Femur (tissue), 1 donor: ENCODE data around the gene MEIOB.

Experiments used
- DNase-seq: peaks from one replicate; pipeline ENCODE4 v3.0.0-alpha.2; 2017

MEIOB gene

GRCh38 chr16:1874854-1875253 lies 2.9 kb upstream of the MEIOB start:
- no peak for DNase-seq

- DNase-seq = no peak
These were observed 1.4 kb downstream of the MEIOB start for GRCh38 chr16:1870365-1871082.

- no peak for DNase-seq
These were observed 5.9 kb downstream of the MEIOB start for GRCh38 chr16:1865902-1866690.

GRCh38 chr16:1863681-1864460 lies 8.1 kb downstream of the MEIOB start:
- no peak for DNase-seq

- no peak for DNase-seq
These were observed 9.6 kb downstream of the MEIOB start for GRCh38 chr16:1862394-1862793.

GRCh38 chr16:1861730-1862129 lies 10.2 kb downstream of the MEIOB start:
- no peak for DNase-seq

- no peak for DNase-seq
These were observed 12.3 kb downstream of the MEIOB start for GRCh38 chr16:1859650-1860049.

GRCh38 chr16:1858189-1858865 lies 13.6 kb downstream of the MEIOB start:
- no peak for DNase-seq

GRCh38 chr16:1857433-1858097 lies 14.4 kb downstream of the MEIOB start:
- no peak for DNase-seq

- DNase-seq = no peak
These were observed 20.2 kb downstream of the MEIOB start for GRCh38 chr16:1851793-1852192.

GRCh38 chr16:1850981-1851380 lies 21.0 kb downstream of the MEIOB start:
- no peak for DNase-seq

- no peak for DNase-seq
These were observed 25.5 kb downstream of the MEIOB start for GRCh38 chr16:1846416-1846815.

- no peak for DNase-seq
These were observed 26.0 kb downstream of the MEIOB start for GRCh38 chr16:1845985-1846384.

GRCh38 chr16:1839554-1839953 lies 32.4 kb downstream of the MEIOB start:
- DNase-seq = no peak

- DNase-seq = no peak
These were observed 37.9 kb downstream of the MEIOB start for GRCh38 chr16:1834096-1834495.

- DNase-seq = no peak
These were observed 39.0 kb downstream of the MEIOB start for GRCh38 chr16:1832838-1833454.

- DNase-seq = no peak
These were observed 40.5 kb downstream of the MEIOB start for GRCh38 chr16:1831186-1832075.

- no peak for DNase-seq
These were observed 41.8 kb downstream of the MEIOB start for GRCh38 chr16:1830213-1830612.

- DNase-seq = no peak
These were observed 43.1 kb downstream of the MEIOB start for GRCh38 chr16:1828645-1829410.
